ENCODE data around the gene ZNF786. TPM values are rescaled to one million over a fixed set of nuclear protein-coding genes. Genes with fewer than 3 reads are reported as not detected.
A peak's percentile ranks its signal among the peaks of the same experiment; 100 is the strongest.

Gene ZNF786
- 10 to 100 TPM in 1 of 5 donors, 1 to 10 TPM in 4; 1.3 to 23.5 (median 8.2) TPM for total RNA-seq
- 1 to 10 TPM; 1.6 to 2.6 (median 2.3) TPM for polyA plus RNA-seq
- long read RNA-seq, donor 1 = 0 reads
- long read RNA-seq, donor 2, partial matches to known transcripts = 0 of 1 reads
- long read RNA-seq, donor 2, other reads (novel, unspliced or antisense) = 0 of 1 reads
- long read RNA-seq, donor 3, partial matches to known transcripts = 0 of 3 reads
- long read RNA-seq, donor 3, other reads (novel, unspliced or antisense) = 0 of 3 reads
- long read RNA-seq, donor 4, partial matches to known transcripts = 0 of 1 reads
- long read RNA-seq, donor 4, other reads (novel, unspliced or antisense) = 0 of 1 reads
- long read RNA-seq, donor 5 = 0 reads
- long read RNA-seq, donor 6, partial matches to known transcripts = 0 of 1 reads
- long read RNA-seq, donor 6, other reads (novel, unspliced or antisense) = 0 of 1 reads
- long read RNA-seq, donor 7, partial matches to known transcripts = 5 of 8 reads
- long read RNA-seq, donor 7, other reads (novel, unspliced or antisense) = 0 of 8 reads
- long read RNA-seq, donor 8 = 0 reads
- long read RNA-seq, donor 9, partial matches to known transcripts = 0 of 2 reads
- long read RNA-seq, donor 9, other reads (novel, unspliced or antisense) = 0 of 2 reads
- long read RNA-seq, donor 10 = 0 reads

- H3K4me3 ChIP-seq = peak within 1 kb of the TSS; percentile 80 to 98 (median 91)
- no peaks in the 10 kb centered on the region for H3K9me3 ChIP-seq
- peaks cover 6 to 20% (median 10%) of the 10 kb centered on the region in 4 donors for H3K4me1 ChIP-seq
- peak within 1 kb of the TSS; percentile 93 to 98 (median 96) for H3K27ac ChIP-seq
- H3K27me3 ChIP-seq = no peaks in the 10 kb centered on the region
- peak in 5 of 7 experiments; percentile 80 to 91 (median 90) for TF ChIP-seq CTCF (IDR thresholded peaks at IDR 0.05)
- TF ChIP-seq POLR2AphosphoS5 (IDR thresholded peaks at IDR 0.05) = peak; percentile 47 to 93 (median 91)
- TF ChIP-seq POLR2A (IDR thresholded peaks at IDR 0.05) = peak in 1 of 4 donors; percentile 51
- no peak for TF ChIP-seq EP300 (IDR thresholded peaks at IDR 0.05)
- peak; percentile 84 to 98 for DNase-seq
- intact Hi-C loops (cut with DNase I; ENCODE audit: low total_unique reads) = no loop called here
- H3K36me3 ChIP-seq = no peaks in the 10 kb centered on the region
- 0 to 1% (median 0%) methylated on average over 20 to 77 of the region's 77 CpGs for WGBS, 5 donors
Observed at GRCh38 chr7:149090397-149091195, at the start of gene ZNF786. Gene ZNF786 (minus strand): TSS chr7:149090718. CDS start chr7:149090640, 78 bp downstream.

GRCh38 chr7:149136118-149136517 lies 45.6 kb upstream of the ZNF786 start:
- intact Hi-C loops (cut with DNase I; ENCODE audit: low total_unique reads) = no loop called here
- WGBS, 5 donors = 95 to 96% (median 96%) methylated on average over 9 of the region's 9 CpGs
- peaks cover 0 to 2% (median under 1%) of the 10 kb centered on the region in 4 donors for H3K9me3 ChIP-seq
- no peak overlapping the region for H3K4me3 ChIP-seq
- H3K27ac ChIP-seq = no peak overlapping the region
- no peak for DNase-seq
- TF ChIP-seq POLR2A (IDR thresholded peaks at IDR 0.05) (no peak), EP300 (IDR thresholded peaks at IDR 0.05) (no peak), POLR2AphosphoS5 (IDR thresholded peaks at IDR 0.05) (no peak), CTCF (IDR thresholded peaks at IDR 0.05) (no peak)
- H3K4me1 ChIP-seq = no peaks in the 10 kb centered on the region
- H3K27me3 ChIP-seq = no peaks in the 10 kb centered on the region
- peaks cover 0 to 21% (median 11%) of the 10 kb centered on the region in 4 donors for H3K36me3 ChIP-seq

GRCh38 chr7:149133028-149133710 lies 42.7 kb upstream of the ZNF786 start:
- no peak for DNase-seq
- TF ChIP-seq POLR2A (IDR thresholded peaks at IDR 0.05) = no peak
- no peak for TF ChIP-seq POLR2AphosphoS5 (IDR thresholded peaks at IDR 0.05)
- no peak for TF ChIP-seq CTCF (IDR thresholded peaks at IDR 0.05)
- no peak for TF ChIP-seq EP300 (IDR thresholded peaks at IDR 0.05)
- peaks cover 4 to 12% (median 7%) of the 10 kb centered on the region in 4 donors for H3K9me3 ChIP-seq
- no peaks in the 10 kb centered on the region for H3K27me3 ChIP-seq
- H3K4me1 ChIP-seq = peaks cover 0 to 2% (median 1%) of the 10 kb centered on the region in 4 donors
- intact Hi-C loops (cut with DNase I; ENCODE audit: low total_unique reads) = no loop called here
- H3K36me3 ChIP-seq = peaks cover 0 to 38% (median 29%) of the 10 kb centered on the region in 4 donors
- 49 to 76% (median 70%) methylated on average over 2 of the region's 2 CpGs for WGBS, 5 donors
- peak overlapping the region in 3 of 5 donors; percentile 8 to 48 (median 38) for H3K27ac ChIP-seq
- H3K4me3 ChIP-seq = no peak overlapping the region
